OCI-LY3 (cell line): Measurements from ENCODE around the gene MTMR10.

Experiments
- H2AFZ ChIP-seq: fragments of 200-600, 300-600 bp; shearing (Covaris generic); 2 replicates; pipeline ENCODE4 v1.6.0; 2014; ENCODE audit warnings: antibody characterized with exemption, low read depth, low read length
- H3K27ac ChIP-seq: fragments of 200-600, 300-600 bp; sonication (generic); 2 replicates; pipeline ENCODE4 v1.5.1; 2014; ENCODE audit warnings: mild to moderate bottlenecking, low read length, moderate library complexity, mixed read lengths
- H3K27me3 ChIP-seq: fragments of 200-600, 300-600 bp; sonication (generic); 2 replicates; pipeline ENCODE4 v1.6.1; 2014; ENCODE audit warnings: low read depth, low read length, mixed read lengths
- H3K36me3 ChIP-seq: fragments of 200-600, 300-600 bp; sonication (generic); replicated peaks from 2 replicates; pipeline ENCODE3; 2014; ENCODE audit warnings: low read depth, low read length, mixed read lengths
- H3K4me1 ChIP-seq: fragments of 300-600, 200-600 bp; sonication (generic); 2 replicates; pipeline ENCODE4 v1.6.1; 2014; ENCODE audit warnings: low read length, mixed read lengths
- H3K4me2 ChIP-seq: fragments of 200-600, 300-600 bp; sonication (generic); 2 replicates; pipeline ENCODE4 v1.6.1; 2014; ENCODE audit warnings: low read length, mixed read lengths
- H3K4me3 ChIP-seq: fragments of 300-600, 200-600 bp; sonication (generic); 2 replicates; pipeline ENCODE4 v1.5.1; 2014; ENCODE audit warnings: antibody characterized with exemption, mild to moderate bottlenecking, low read length, moderate library complexity
- H3K79me2 ChIP-seq: fragments of 300-600, 200-600 bp; shearing (Covaris generic); 2 replicates; pipeline ENCODE4 v1.6.1; 2014; ENCODE audit warnings: mild to moderate bottlenecking, low read length, mixed read lengths
- H3K9ac ChIP-seq: fragments of 300-600, 200-600 bp; shearing (Covaris generic); 2 replicates; pipeline ENCODE4 v1.6.0; 2014; ENCODE audit warnings: mild to moderate bottlenecking, low read length, moderate library complexity
- H3K9me3 ChIP-seq: fragments of 200-600, 300-600 bp; shearing (Covaris generic); 2 replicates; pipeline ENCODE4 v1.6.1; 2014; ENCODE audit warnings: low read length, mixed read lengths; ENCODE audit not compliant: insufficient read depth
- H4K20me1 ChIP-seq: fragments of 200-600, 300-600 bp; sonication (generic); 2 replicates; pipeline ENCODE4 v1.6.1; 2016; ENCODE audit warnings: low read length, mixed read lengths; ENCODE audit not compliant: insufficient read depth
- EZH2phosphoT487 ChIP-seq: fragments of 200-600 bp; shearing (Covaris generic); IDR thresholded peaks from 2 replicates; pipeline ENCODE4 v1.6.1; 2018; ENCODE audit warnings: antibody characterized with exemption, mixed run types, low read depth
- TF ChIP-seq, protein P1 (sequence below): fragments of 200-600, 300-600 bp; sonication (generic); IDR thresholded peaks from 2 replicates; pipeline ENCODE4 v1.5.1; 2014; ENCODE audit warnings: antibody characterized with exemption, low read length, low read depth

MTMR10 gene

DNA sequence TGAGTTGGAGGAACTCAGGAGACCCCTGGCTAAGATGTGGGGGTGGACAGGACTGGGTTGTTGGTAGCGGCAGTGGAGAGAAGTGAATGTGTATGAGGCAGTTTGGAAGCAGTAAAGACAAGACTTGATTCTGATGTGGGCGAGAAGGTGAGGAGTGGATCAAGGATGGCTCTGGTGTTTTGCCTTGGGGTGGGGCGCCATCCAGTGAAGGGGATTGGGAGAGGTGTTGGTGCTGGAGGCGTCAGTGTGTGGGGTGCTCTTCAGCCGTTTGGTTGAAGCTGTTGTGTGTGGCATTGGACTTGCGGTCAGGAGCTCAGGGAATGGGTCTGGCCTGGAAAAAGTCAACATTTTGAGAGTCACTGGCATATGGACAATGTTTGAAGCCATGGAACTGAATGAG lies 74.4 kb downstream of the MTMR10 start:
- Histone ChIP-seq H3K79me2 (no peaks in the 10 kb centered on the region), H3K27ac (no peak overlapping the region), H3K9ac (no peak overlapping the region), H3K4me3 (no peak overlapping the region), H4K20me1 (no peaks in the 10 kb centered on the region), H3K4me1 (peaks cover 9% of the 10 kb centered on the region), H3K4me2 (no peak overlapping the region), H3K9me3 (no peaks in the 10 kb centered on the region), H3K27me3 (no peaks in the 10 kb centered on the region), H3K36me3 (peaks cover 15% of the 10 kb centered on the region), H2AFZ (no peak overlapping the region)
- TF ChIP-seq, protein P1, sequence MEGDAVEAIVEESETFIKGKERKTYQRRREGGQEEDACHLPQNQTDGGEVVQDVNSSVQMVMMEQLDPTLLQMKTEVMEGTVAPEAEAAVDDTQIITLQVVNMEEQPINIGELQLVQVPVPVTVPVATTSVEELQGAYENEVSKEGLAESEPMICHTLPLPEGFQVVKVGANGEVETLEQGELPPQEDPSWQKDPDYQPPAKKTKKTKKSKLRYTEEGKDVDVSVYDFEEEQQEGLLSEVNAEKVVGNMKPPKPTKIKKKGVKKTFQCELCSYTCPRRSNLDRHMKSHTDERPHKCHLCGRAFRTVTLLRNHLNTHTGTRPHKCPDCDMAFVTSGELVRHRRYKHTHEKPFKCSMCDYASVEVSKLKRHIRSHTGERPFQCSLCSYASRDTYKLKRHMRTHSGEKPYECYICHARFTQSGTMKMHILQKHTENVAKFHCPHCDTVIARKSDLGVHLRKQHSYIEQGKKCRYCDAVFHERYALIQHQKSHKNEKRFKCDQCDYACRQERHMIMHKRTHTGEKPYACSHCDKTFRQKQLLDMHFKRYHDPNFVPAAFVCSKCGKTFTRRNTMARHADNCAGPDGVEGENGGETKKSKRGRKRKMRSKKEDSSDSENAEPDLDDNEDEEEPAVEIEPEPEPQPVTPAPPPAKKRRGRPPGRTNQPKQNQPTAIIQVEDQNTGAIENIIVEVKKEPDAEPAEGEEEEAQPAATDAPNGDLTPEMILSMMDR: no peak
- TF ChIP-seq EZH2phosphoT487: no peak

DNA sequence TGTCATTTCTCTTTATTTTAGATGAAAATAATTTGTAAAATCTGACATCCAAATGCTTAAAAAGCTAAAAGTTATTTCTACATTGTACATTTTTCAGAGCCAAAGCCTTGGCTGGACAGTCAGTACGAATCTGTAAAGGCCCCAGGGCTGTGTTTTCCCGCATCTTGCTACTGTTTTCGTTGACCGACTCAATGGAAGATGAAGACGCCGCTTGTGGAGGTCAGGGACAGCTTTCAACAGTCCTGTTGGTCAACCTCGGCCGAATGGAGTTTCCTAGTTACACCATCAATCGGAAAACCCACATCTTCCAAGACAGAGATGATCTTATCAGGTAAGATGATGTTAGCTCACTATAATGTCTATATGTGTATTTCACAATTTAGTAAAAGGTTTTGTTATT lies 77.7 kb downstream of the MTMR10 start:
- no peak for TF ChIP-seq EZH2phosphoT487
- TF ChIP-seq, protein P1: no peak
- Histone ChIP-seq H4K20me1 (no peaks in the 10 kb centered on the region), H3K9me3 (no peaks in the 10 kb centered on the region), H3K9ac (no peak overlapping the region), H3K4me2 (no peak overlapping the region), H2AFZ (no peak overlapping the region), H3K4me1 (no peaks in the 10 kb centered on the region), H3K79me2 (no peaks in the 10 kb centered on the region), H3K36me3 (peaks cover 10% of the 10 kb centered on the region), H3K27ac (no peak overlapping the region), H3K27me3 (no peaks in the 10 kb centered on the region), H3K4me3 (no peak overlapping the region)

DNA sequence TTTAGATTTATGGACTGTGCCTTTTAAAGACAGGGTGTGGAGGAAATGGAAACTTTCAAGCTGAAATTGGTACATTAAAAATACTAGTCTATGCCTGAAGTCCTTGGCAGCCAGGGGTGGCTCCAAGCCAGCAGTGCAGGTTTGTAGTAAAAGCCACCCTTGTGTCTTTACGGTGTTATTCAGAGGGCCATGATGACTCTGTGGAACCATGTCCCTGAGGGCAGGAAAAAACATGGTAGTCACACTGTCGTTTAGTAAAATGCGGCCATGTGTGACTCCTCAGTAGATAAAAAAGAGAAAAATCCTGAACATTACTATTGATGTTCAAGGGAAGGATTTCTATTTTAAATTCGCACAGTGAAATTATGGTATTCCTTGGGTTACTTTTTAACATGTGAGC lies 85.1 kb downstream of the MTMR10 start:
- Histone ChIP-seq H3K27me3 (no peaks in the 10 kb centered on the region), H4K20me1 (no peaks in the 10 kb centered on the region), H3K79me2 (no peaks in the 10 kb centered on the region), H3K9ac (no peak overlapping the region), H3K4me3 (no peak overlapping the region), H3K9me3 (no peaks in the 10 kb centered on the region), H3K4me2 (no peak overlapping the region), H3K4me1 (peaks cover 11% of the 10 kb centered on the region), H3K36me3 (peaks cover 7% of the 10 kb centered on the region), H3K27ac (no peak overlapping the region), H2AFZ (no peak overlapping the region)
- no peak for TF ChIP-seq EZH2phosphoT487
- TF ChIP-seq, protein P1: no peak

DNA sequence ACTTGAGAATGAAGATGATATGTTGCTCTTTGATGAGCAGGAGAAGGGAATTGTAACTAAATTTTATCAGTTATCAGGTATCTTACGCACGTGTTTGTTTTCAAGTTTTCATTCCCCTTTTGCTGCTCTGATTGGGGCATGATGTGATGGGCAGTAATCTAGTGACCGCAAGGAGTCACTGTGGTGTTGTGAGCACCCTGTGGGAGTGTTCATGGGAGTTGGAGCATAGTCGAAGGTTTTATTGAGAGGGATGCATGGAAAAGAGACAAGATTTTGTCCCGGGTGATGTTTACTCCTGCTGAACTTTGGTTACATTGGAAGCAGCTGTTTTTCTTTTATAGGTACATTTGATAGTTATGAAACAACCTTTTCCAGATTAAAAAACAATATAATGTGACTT lies 85.6 kb downstream of the MTMR10 start:
- peaks cover 7% of the 10 kb centered on the region for H3K36me3 ChIP-seq
- H3K4me2 ChIP-seq: no peak overlapping the region
- H3K4me3 ChIP-seq: no peak overlapping the region
- no peak overlapping the region for H3K9ac ChIP-seq
- H3K4me1 ChIP-seq: peaks cover 11% of the 10 kb centered on the region
- no peak overlapping the region for H2AFZ ChIP-seq
- H4K20me1 ChIP-seq: no peaks in the 10 kb centered on the region
- no peaks in the 10 kb centered on the region for H3K79me2 ChIP-seq
- H3K27ac ChIP-seq: no peak overlapping the region
- no peaks in the 10 kb centered on the region for H3K9me3 ChIP-seq
- no peaks in the 10 kb centered on the region for H3K27me3 ChIP-seq
- TF ChIP-seq, protein P1: no peak
- no peak for TF ChIP-seq EZH2phosphoT487
